Kidney epithelial cell (primary cell): ENCODE results near the gene GNB4. TPM values are rescaled to one million over a fixed set of nuclear protein-coding genes. Genes with fewer than 3 reads are reported as not detected.

Source experiments
- DNase-seq: peaks from one replicate; pipeline ENCODE4 v3.0.0-alpha.2; 2010; ENCODE audit warnings: low read depth
- H3K27me3 ChIP-seq: 2 replicates; pipeline ENCODE4 v1.6.0; 2011; ENCODE audit warnings: low read length; ENCODE audit not compliant: control insufficient read depth, insufficient read depth
- H3K36me3 ChIP-seq: 2 replicates; pipeline ENCODE4 v1.5.1; 2011; ENCODE audit warnings: low read length; ENCODE audit not compliant: control insufficient read depth, insufficient read depth
- H3K4me3 ChIP-seq: 2 replicates; pipeline ENCODE4 v1.5.1; 2011; ENCODE audit warnings: low read depth, mild to moderate bottlenecking, control low read depth, low read length
- total RNA-seq: library from RNA; depleted of rRNA; stranded (reverse); fragments of >200 nt; gene quantifications from 2 replicates; pipeline ENCODE4 v1.2.3, GENCODE V29; 2015
- TF ChIP-seq, protein P1 (sequence below): IDR thresholded peaks from 2 replicates; pipeline ENCODE4 v1.5.1; 2011; ENCODE audit warnings: mild to moderate bottlenecking, moderate library complexity, low read length, control low read depth, inconsistent platforms; ENCODE audit not compliant: insufficient read depth, poor library complexity, severe bottlenecking

GNB4 gene
- total RNA-seq, 1 donor from 2014 or later: 26.2 TPM

DNA sequence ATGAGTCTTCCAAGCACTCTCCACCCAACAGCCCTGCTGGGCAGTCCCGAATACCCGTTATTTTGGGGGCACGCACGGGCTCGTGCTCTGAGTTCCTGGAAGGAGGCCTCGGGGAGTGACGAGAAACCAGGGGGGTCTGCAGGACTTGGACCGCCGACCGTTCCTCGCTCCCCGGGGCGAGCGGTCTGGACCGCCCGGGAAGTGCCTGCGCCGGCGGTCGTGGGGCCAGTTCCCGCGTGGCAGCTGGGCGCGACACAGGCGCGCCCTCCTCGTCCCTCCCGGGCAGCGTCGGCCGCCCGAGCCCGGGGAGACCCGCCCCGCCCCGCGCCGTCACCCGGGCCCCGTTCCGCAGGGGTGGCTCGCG, 387 bp downstream of the GNB4 start:
- H3K36me3 ChIP-seq: no peaks in the 10 kb centered on the region
- TF ChIP-seq, protein P1, sequence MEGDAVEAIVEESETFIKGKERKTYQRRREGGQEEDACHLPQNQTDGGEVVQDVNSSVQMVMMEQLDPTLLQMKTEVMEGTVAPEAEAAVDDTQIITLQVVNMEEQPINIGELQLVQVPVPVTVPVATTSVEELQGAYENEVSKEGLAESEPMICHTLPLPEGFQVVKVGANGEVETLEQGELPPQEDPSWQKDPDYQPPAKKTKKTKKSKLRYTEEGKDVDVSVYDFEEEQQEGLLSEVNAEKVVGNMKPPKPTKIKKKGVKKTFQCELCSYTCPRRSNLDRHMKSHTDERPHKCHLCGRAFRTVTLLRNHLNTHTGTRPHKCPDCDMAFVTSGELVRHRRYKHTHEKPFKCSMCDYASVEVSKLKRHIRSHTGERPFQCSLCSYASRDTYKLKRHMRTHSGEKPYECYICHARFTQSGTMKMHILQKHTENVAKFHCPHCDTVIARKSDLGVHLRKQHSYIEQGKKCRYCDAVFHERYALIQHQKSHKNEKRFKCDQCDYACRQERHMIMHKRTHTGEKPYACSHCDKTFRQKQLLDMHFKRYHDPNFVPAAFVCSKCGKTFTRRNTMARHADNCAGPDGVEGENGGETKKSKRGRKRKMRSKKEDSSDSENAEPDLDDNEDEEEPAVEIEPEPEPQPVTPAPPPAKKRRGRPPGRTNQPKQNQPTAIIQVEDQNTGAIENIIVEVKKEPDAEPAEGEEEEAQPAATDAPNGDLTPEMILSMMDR: no peak
- no peaks in the 10 kb centered on the region for H3K27me3 ChIP-seq
- DNase-seq: no peak
- peak overlapping the region; percentile 87 for H3K4me3 ChIP-seq

DNA sequence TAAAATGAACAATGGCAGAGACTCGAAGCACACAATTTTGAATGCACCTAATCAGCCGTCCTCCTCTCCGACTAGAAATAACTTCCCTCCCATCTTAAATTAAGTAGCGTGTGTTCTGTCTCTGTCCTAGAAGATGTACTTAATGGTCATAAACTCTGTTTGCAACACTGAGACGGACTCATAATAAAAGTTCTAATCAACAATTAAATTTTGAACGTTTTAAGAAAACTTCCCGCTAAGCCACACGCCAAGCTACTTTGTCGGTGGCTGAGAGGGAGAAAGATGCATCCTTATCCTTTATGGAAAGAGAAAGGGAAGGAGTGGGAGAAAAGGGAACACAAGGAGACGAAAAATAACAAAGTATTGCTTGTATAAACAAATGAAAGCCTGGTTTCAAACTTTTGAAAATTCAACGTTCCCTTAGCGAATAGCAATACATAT, 989 bp downstream of the GNB4 start:
- no peak for DNase-seq
- no peaks in the 10 kb centered on the region for H3K27me3 ChIP-seq
- TF ChIP-seq, protein P1: no peak
- no peaks in the 10 kb centered on the region for H3K36me3 ChIP-seq
- H3K4me3 ChIP-seq: peak overlapping the region; percentile 87

DNA sequence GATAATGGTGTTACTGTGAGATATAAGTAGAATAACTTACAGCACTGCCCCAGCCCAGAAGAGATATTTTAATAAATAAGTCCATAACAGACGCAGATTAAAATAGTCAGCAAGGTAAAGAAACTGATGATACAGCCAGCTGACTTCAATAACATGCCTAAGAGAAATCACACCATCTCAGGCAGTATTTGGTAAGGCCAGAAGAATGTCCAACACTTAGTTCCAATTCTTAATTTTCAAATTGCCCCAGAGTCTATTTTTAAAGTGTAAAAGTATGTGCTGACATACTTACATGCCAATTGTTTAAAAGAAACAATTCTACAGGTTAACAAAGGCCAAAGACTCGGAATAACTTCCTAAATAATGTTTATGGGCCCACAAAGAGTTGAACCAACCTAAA, 1.6 kb downstream of the GNB4 start:
- H3K36me3 ChIP-seq: no peaks in the 10 kb centered on the region
- H3K27me3 ChIP-seq: no peaks in the 10 kb centered on the region
- TF ChIP-seq, protein P1: no peak
- DNase-seq: no peak
- H3K4me3 ChIP-seq: peak overlapping the region; percentile 87

DNA sequence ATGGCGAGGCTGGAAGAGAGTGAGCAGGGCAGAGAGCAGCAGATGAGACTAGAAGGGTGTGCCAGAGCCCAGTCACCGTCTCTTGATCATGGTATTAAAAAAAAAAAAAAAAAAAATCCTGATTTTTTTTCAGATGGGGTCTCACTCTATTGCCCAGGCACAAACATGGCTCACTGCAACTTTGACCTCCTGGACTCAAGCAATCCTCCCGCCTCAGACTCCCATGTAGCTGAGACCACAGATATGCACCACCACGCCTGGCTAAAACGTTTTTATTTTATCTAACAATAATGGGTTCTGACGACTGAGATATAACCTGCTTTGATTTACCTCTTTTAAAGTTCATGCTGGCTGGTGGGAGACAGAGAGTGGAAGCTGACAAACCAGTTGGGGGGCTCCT, 4.0 kb downstream of the GNB4 start:
- TF ChIP-seq, protein P1: no peak
- H3K27me3 ChIP-seq: no peaks in the 10 kb centered on the region
- DNase-seq: no peak

DNA sequence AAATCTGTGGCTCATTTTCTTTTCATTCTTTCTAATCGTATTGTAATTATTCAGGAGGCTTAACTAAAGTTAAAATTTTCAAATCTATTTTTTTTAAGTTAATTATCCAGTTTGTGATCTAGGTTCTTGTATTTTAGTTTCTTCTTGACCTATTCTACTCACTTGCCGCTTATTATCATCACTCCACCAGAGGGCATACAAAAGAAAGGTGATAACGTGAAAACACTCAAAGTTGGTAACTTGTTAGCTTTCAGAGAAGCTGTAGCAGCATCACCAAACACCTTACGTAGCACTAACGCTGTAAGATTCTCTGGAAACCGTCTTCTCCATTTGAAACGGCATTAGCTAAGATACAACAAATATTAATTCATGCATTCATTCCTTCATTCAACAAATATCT, 4.8 kb downstream of the GNB4 start:
- no peak for DNase-seq
- no peak overlapping the region for H3K4me3 ChIP-seq
- H3K36me3 ChIP-seq: no peaks in the 10 kb centered on the region
- TF ChIP-seq, protein P1: peak; percentile 36
- no peaks in the 10 kb centered on the region for H3K27me3 ChIP-seq

More for the DNA sequence above, 4.0 kb downstream of the GNB4 start:
- no peaks in the 10 kb centered on the region for H3K36me3 ChIP-seq
- no peak overlapping the region for H3K4me3 ChIP-seq

DNA sequence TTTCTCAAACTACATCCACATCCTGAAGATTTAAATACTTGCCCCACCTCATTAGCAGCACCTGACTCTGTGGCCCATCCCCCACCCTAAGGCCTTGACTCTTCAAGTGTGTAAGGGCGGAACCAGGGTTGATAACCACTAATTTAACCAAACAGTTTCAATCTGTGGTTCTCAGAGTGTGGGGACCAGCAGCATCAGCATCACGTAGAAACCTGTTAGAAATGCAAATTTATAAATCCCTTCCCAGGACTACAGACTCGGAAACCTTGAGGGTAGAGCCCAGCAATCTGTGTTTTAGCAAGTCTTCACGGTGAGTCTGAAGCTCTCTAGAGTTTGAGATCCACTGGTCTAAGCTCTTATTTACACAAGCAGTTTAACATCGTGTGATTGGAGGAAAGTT, 12.4 kb downstream of the GNB4 start:
- Histone ChIP-seq H3K36me3 (no peaks in the 10 kb centered on the region), H3K27me3 (no peaks in the 10 kb centered on the region), H3K4me3 (no peak overlapping the region)
- TF ChIP-seq, protein P1: no peak
- no peak for DNase-seq
